ENCODE measurements around the gene SLC2A8. TPM values are rescaled to one million over a fixed set of nuclear protein-coding genes. Genes with fewer than 3 reads are reported as not detected.

Gene SLC2A8
- total RNA-seq, 1 donor from 2014 or later: 75.7 TPM

GRCh38 chr9:127450243-127450760, 53.3 kb downstream of the SLC2A8 start:
- Histone ChIP-seq H3K27me3 (no peaks in the 10 kb centered on the region), H3K4me3 (peak overlapping the region; percentile 75 to 82), H3K36me3 (peaks cover 36 to 60% of the 10 kb centered on the region in 2 donors), H3K9me3 (no peaks in the 10 kb centered on the region), H3K4me1 (peaks cover 9 to 20% of the 10 kb centered on the region in 2 donors), H3K27ac (peak overlapping the region; percentile 91 to 94)
- DNase-seq (ENCODE audit: low spot score in 2 of 2): no peak
- intact Hi-C loops (cut with DNase I): no loop called here
- TF ChIP-seq, protein P1, sequence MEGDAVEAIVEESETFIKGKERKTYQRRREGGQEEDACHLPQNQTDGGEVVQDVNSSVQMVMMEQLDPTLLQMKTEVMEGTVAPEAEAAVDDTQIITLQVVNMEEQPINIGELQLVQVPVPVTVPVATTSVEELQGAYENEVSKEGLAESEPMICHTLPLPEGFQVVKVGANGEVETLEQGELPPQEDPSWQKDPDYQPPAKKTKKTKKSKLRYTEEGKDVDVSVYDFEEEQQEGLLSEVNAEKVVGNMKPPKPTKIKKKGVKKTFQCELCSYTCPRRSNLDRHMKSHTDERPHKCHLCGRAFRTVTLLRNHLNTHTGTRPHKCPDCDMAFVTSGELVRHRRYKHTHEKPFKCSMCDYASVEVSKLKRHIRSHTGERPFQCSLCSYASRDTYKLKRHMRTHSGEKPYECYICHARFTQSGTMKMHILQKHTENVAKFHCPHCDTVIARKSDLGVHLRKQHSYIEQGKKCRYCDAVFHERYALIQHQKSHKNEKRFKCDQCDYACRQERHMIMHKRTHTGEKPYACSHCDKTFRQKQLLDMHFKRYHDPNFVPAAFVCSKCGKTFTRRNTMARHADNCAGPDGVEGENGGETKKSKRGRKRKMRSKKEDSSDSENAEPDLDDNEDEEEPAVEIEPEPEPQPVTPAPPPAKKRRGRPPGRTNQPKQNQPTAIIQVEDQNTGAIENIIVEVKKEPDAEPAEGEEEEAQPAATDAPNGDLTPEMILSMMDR (IDR thresholded peaks at IDR 0.05): no peak

GRCh38 chr9:127450830-127451607, 54.0 kb downstream of the SLC2A8 start, which contains the start of the genes LRSAM1 and RPL12:
Gene LRSAM1 (plus strand): TSS chr9:127451510. CDS start chr9:127454528, 3,018 bp downstream.
Gene RPL12 (minus strand): TSS chr9:127451406. CDS start chr9:127451317, 89 bp downstream.
- peak; percentile 79 to 97 for DNase-seq (ENCODE audit: low spot score in 2 of 2)
- Histone ChIP-seq H3K36me3 (peaks cover 32 to 59% of the 10 kb centered on the region in 2 donors), H3K27ac (peak within 1 kb of the TSS; percentile 91 to 94), H3K9me3 (no peaks in the 10 kb centered on the region), H3K4me1 (peaks cover 9 to 20% of the 10 kb centered on the region in 2 donors), H3K4me3 (peak within 1 kb of the TSS; percentile 75 to 82), H3K27me3 (no peaks in the 10 kb centered on the region)
- TF ChIP-seq, protein P1 (IDR thresholded peaks at IDR 0.05): no peak
- intact Hi-C loops (cut with DNase I): loop anchor here (1.0 kb wide), 2 partner anchors 27 to 55 kb away; partner anchors contain the start of gene ZNF79

- TF ChIP-seq, protein P1 (IDR thresholded peaks at IDR 0.05): no peak
- Histone ChIP-seq H3K4me1 (peaks cover 9 to 20% of the 10 kb centered on the region in 2 donors), H3K27me3 (no peaks in the 10 kb centered on the region), H3K36me3 (peaks cover 28 to 56% of the 10 kb centered on the region in 2 donors), H3K27ac (peak overlapping the region; percentile 91 to 94), H3K4me3 (peak overlapping the region; percentile 75 to 82), H3K9me3 (no peaks in the 10 kb centered on the region)
- no peak for DNase-seq (ENCODE audit: low spot score in 2 of 2)
- intact Hi-C loops (cut with DNase I): loop anchor here (1.0 kb wide), 2 partner anchors 27 to 55 kb away; partner anchors contain the start of gene ZNF79
These were observed 54.6 kb downstream of the SLC2A8 start for GRCh38 chr9:127451608-127451857.

- Histone ChIP-seq H3K9me3 (no peaks in the 10 kb centered on the region), H3K27me3 (no peaks in the 10 kb centered on the region), H3K36me3 (peaks cover 27 to 56% of the 10 kb centered on the region in 2 donors), H3K4me3 (peak overlapping the region; percentile 75 to 82), H3K27ac (peak overlapping the region; percentile 91 to 94), H3K4me1 (peaks cover 9 to 20% of the 10 kb centered on the region in 2 donors)
- intact Hi-C loops (cut with DNase I): loop anchor here (1.0 kb wide), 2 partner anchors 28 to 56 kb away; partner anchors contain the start of gene ZNF79
- peak in 1 of 2 donors; percentile 70 for DNase-seq (ENCODE audit: low spot score in 2 of 2)
- TF ChIP-seq, protein P1 (IDR thresholded peaks at IDR 0.05): no peak
These were observed 55.1 kb downstream of the SLC2A8 start for GRCh38 chr9:127451858-127452656.

DNA sequence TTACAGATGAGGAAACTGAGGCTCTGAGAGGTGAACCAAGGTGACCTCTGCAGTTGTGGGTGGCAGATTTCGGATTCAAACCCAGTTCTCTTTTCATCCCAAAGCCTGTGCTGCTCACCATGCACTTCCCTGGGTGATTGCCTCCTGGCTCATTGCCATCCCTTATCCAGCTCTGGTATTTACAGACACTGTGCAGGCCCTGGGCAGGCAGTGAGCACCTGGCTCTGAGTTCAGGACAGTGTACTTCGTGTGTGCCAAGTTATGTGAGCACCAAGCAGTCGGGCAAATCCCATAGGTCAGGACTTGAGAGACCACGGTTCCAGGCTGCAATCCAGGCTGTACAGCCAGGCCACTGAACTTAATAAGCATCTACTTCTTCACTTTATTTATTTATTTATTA, 55.7 kb downstream of the SLC2A8 start:
- H3K4me1 ChIP-seq: peaks cover 9 to 20% of the 10 kb centered on the region in 2 donors
- H3K27me3 ChIP-seq: no peaks in the 10 kb centered on the region
- H3K9me3 ChIP-seq: no peaks in the 10 kb centered on the region
- intact Hi-C loops (cut with DNase I): no loop called here
- peaks cover 27 to 56% of the 10 kb centered on the region in 2 donors for H3K36me3 ChIP-seq
- TF ChIP-seq, protein P1 (IDR thresholded peaks at IDR 0.05): no peak
- peak in 1 of 2 donors; percentile 75 for DNase-seq (ENCODE audit: low spot score in 2 of 2)
- peak overlapping the region in 1 of 2 donors; percentile 94 for H3K27ac ChIP-seq
- H3K4me3 ChIP-seq: peak overlapping the region; percentile 75 to 82

Measured in ascending aorta (tissue), 2 donors.